ENCODE measurements around the gene MLXIP.

MLXIP gene

DNA sequence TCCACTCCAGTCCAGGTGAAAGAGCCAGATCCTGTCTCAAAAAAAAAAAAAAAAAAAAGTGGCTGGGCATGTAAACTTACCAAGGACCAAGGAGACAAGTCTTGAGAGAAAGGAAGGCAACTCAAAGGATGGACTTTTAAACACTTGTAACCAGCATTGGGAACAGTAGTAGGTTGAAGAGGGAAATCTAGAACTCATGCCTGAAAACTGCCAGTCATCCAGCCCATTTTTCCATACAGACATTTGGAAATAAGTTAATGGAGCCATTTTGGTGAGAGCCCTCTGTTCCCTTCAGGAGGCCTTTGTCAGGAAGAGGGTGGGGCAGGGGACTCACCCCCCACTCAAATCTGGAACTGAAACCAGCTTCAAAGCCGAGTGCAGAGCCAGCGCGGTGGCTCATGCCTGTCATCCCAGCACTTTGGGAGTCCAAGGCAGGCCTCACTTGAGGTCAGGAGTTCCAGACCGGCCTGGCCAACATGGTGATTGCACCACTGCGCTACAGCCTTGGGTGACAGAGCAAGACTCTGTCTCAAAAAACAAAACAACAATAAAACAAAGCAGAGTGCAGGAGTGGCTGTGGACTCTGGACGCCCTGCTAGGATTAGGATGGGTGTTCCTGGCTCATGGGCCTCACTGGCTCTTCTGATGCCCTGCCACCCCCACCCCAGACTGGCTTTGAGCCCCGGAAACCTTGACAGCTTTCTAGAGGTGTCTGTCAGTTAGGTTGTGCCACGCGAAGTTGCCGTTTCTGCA, 1.6 kb upstream of the MLXIP start:
- TF ChIP-seq, protein P1, sequence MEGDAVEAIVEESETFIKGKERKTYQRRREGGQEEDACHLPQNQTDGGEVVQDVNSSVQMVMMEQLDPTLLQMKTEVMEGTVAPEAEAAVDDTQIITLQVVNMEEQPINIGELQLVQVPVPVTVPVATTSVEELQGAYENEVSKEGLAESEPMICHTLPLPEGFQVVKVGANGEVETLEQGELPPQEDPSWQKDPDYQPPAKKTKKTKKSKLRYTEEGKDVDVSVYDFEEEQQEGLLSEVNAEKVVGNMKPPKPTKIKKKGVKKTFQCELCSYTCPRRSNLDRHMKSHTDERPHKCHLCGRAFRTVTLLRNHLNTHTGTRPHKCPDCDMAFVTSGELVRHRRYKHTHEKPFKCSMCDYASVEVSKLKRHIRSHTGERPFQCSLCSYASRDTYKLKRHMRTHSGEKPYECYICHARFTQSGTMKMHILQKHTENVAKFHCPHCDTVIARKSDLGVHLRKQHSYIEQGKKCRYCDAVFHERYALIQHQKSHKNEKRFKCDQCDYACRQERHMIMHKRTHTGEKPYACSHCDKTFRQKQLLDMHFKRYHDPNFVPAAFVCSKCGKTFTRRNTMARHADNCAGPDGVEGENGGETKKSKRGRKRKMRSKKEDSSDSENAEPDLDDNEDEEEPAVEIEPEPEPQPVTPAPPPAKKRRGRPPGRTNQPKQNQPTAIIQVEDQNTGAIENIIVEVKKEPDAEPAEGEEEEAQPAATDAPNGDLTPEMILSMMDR (IDR thresholded peaks at IDR 0.05; ENCODE audit: insufficient read depth, low read length, poor library complexity, severe bottlenecking): no peak
- TF ChIP-seq EZH2phosphoT487 (conservative IDR thresholded peaks at IDR 0.05; ENCODE audit: low read length): no peak
- Histone ChIP-seq H2AFZ (ENCODE audit: low read depth, low read length, severe bottlenecking) (no peak overlapping the region), H3K36me3 (ENCODE audit: low read length) (no peaks in the 10 kb centered on the region), H3K4me2 (ENCODE audit: low read depth, low read length, poor library complexity, severe bottlenecking) (no peak overlapping the region), H4K20me1 (ENCODE audit: low read depth, low read length) (no peaks in the 10 kb centered on the region; the same call in 1 of the 2 replicates), H3K9me3 (ENCODE audit: insufficient read depth, low read length) (no peaks in the 10 kb centered on the region), H3F3A (ENCODE audit: insufficient read depth) (peaks cover 12% of the 10 kb centered on the region), H3K4me3 (ENCODE audit: insufficient read depth, low read length, poor library complexity, severe bottlenecking) (no peak overlapping the region), H3K27ac (ENCODE audit: low read depth, low read length) (no peak overlapping the region), H3K79me2 (ENCODE audit: insufficient read depth, low read length) (peaks cover 30% of the 10 kb centered on the region), H3K9me2 (replicated peaks; ENCODE audit: insufficient read depth, low read length) (no peaks in the 10 kb centered on the region), H3K9ac (ENCODE audit: low read length) (no peak overlapping the region), H3K27me3 (ENCODE audit: low read length) (no peaks in the 10 kb centered on the region)

DNA sequence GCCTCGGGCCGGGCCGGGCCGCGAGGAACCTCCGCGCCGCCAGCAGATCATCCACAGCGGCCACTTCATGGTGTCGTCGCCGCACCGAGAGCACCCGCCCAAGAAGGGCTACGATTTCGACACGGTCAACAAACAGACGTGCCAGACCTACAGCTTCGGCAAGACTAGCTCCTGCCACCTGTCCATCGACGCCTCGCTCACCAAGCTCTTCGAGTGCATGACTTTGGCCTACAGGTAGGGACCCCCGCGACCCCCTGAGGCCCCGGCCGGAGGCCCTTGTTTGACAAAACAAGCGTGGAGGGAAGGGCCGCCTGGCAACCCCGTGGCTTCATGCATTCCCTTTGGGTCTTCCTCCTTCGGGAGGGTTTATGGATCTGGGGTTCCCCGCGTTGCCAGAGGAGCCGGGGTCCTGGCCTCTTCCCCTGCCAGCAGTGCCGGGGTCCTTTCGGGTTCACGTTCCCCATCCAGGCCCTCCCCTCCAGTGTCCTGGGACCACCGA, 526 bp downstream of the MLXIP start:
- no peak for TF ChIP-seq EZH2phosphoT487 (conservative IDR thresholded peaks at IDR 0.05; ENCODE audit: low read length)
- TF ChIP-seq, protein P1 (IDR thresholded peaks at IDR 0.05; ENCODE audit: insufficient read depth, low read length, poor library complexity, severe bottlenecking): no peak
- no peaks in the 10 kb centered on the region; the same call in 1 of the 2 replicates for H4K20me1 ChIP-seq (ENCODE audit: low read depth, low read length)
- no peaks in the 10 kb centered on the region for H3K9me2 ChIP-seq (replicated peaks; ENCODE audit: insufficient read depth, low read length)
- no peaks in the 10 kb centered on the region for H3K27me3 ChIP-seq (ENCODE audit: low read length)
- peak overlapping the region; percentile 82 for H3K9ac ChIP-seq (ENCODE audit: low read length)
- no peak overlapping the region for H2AFZ ChIP-seq (ENCODE audit: low read depth, low read length, severe bottlenecking)
- no peaks in the 10 kb centered on the region for H3K9me3 ChIP-seq (ENCODE audit: insufficient read depth, low read length)
- H3K27ac ChIP-seq (ENCODE audit: low read depth, low read length): peak overlapping the region; percentile 58
- H3K4me2 ChIP-seq (ENCODE audit: low read depth, low read length, poor library complexity, severe bottlenecking): peak overlapping the region; percentile 98
- no peaks in the 10 kb centered on the region for H3K36me3 ChIP-seq (ENCODE audit: low read length)
- H3F3A ChIP-seq (ENCODE audit: insufficient read depth): peaks cover 21% of the 10 kb centered on the region
- peaks cover 51% of the 10 kb centered on the region for H3K79me2 ChIP-seq (ENCODE audit: insufficient read depth, low read length)
- peak overlapping the region; percentile 98 for H3K4me3 ChIP-seq (ENCODE audit: insufficient read depth, low read length, poor library complexity, severe bottlenecking)

GRCh38 chr12:122079532-122080081, 1.1 kb downstream of the MLXIP start:
- Histone ChIP-seq H4K20me1 (ENCODE audit: low read depth, low read length) (no peaks in the 10 kb centered on the region; the same call in 1 of the 2 replicates), H3F3A (ENCODE audit: insufficient read depth) (peaks cover 21% of the 10 kb centered on the region), H3K36me3 (ENCODE audit: low read length) (no peaks in the 10 kb centered on the region), H3K27ac (ENCODE audit: low read depth, low read length) (peak overlapping the region; percentile 58), H3K4me2 (ENCODE audit: low read depth, low read length, poor library complexity, severe bottlenecking) (peak overlapping the region; percentile 98), H3K9ac (ENCODE audit: low read length) (peak overlapping the region; percentile 82), H3K9me2 (replicated peaks; ENCODE audit: insufficient read depth, low read length) (no peaks in the 10 kb centered on the region), H3K79me2 (ENCODE audit: insufficient read depth, low read length) (peaks cover 54% of the 10 kb centered on the region), H2AFZ (ENCODE audit: low read depth, low read length, severe bottlenecking) (no peak overlapping the region), H3K27me3 (ENCODE audit: low read length) (no peaks in the 10 kb centered on the region), H3K4me3 (ENCODE audit: insufficient read depth, low read length, poor library complexity, severe bottlenecking) (peak overlapping the region; percentile 98), H3K9me3 (ENCODE audit: insufficient read depth, low read length) (no peaks in the 10 kb centered on the region)
- TF ChIP-seq, protein P1 (IDR thresholded peaks at IDR 0.05; ENCODE audit: insufficient read depth, low read length, poor library complexity, severe bottlenecking): no peak
- no peak for TF ChIP-seq EZH2phosphoT487 (conservative IDR thresholded peaks at IDR 0.05; ENCODE audit: low read length)
